SK-N-SH (cell line): ENCODE data around the gene RBM38. TPM values are rescaled to one million over a fixed set of nuclear protein-coding genes. Genes with fewer than 3 reads are reported as not detected.

Experiments
- CTCF ChIA-PET: fragments of 300-600, 350-600 bp; formaldehyde crosslinking; extraction: SDS; loops from one replicate; lab custom pipeline; 2021; lab: Yijun Ruan, JAX
- POLR2A ChIA-PET: fragments of 350-600 bp; sonication (Branson Sonifier 250); formaldehyde crosslinking; extraction: SDS; loops from one replicate; lab custom pipeline; 2020; ENCODE audit warnings: antibody characterized with exemption, inconsistent platforms; lab: Yijun Ruan, JAX
- DNase-seq: peaks from one replicate; pipeline ENCODE4 v3.0.0; 2012
- H2AFZ ChIP-seq: fragments of 200-600 bp; sonication (generic); 2 replicates; pipeline ENCODE4 v1.8.1; 2016; ENCODE audit warnings: antibody characterized with exemption, mild to moderate bottlenecking, low read depth
- H3F3A ChIP-seq: fragments of 200-600 bp; sonication (generic); replicated peaks from 2 replicates; pipeline ENCODE3; 2016; ENCODE audit warnings: antibody characterized with exemption, mild to moderate bottlenecking; ENCODE audit not compliant: insufficient read depth
- H3K27ac ChIP-seq, 2 experiments: fragments of 200-500 bp in 1 of 2; fragments of 200-600 bp in 1 of 2; sonication (Bioruptor generic) in 1 of 2; sonication (generic), shearing (Covaris generic) in 1 of 2; 2 replicates each; pipeline versions ENCODE4 v1.5.1 to v1.6.1; 2014 to 2016; ENCODE audit warnings: low read depth in 2 of 2, inconsistent platforms in 1 of 2, low read length in 1 of 2, mild to moderate bottlenecking in 1 of 2, mixed read lengths in 1 of 2
- H3K27me3 ChIP-seq: fragments of 200-600 bp; sonication (generic), shearing (Covaris generic); 2 replicates; pipeline ENCODE4 v1.6.1; 2016; ENCODE audit warnings: mixed run types; ENCODE audit not compliant: insufficient read depth
- H3K36me3 ChIP-seq, 2 experiments: fragments of 200-500 bp in 1 of 2; fragments of 200-600 bp in 1 of 2; sonication (Bioruptor generic) in 1 of 2; sonication (generic) in 1 of 2; replicated peaks in 1 of 2; 2 replicates each; pipeline versions ENCODE3 to v1.5.1; 2014 to 2016; ENCODE audit warnings: low read length in 1 of 2, mild to moderate bottlenecking in 1 of 2; ENCODE audit not compliant: insufficient read depth in 2 of 2, control insufficient read depth in 1 of 2
- H3K4me1 ChIP-seq, 2 experiments: fragments of 200-500 bp in 1 of 2; fragments of 200-600 bp in 1 of 2; sonication (Bioruptor generic) in 1 of 2; sonication (generic), shearing (Covaris generic) in 1 of 2; 2 replicates each; pipeline versions ENCODE4 v1.5.1 to v1.6.1; 2014 to 2016; ENCODE audit warnings: low read depth in 1 of 2, low read length in 1 of 2, mixed run types in 1 of 2; ENCODE audit not compliant: insufficient read depth in 2 of 2, control insufficient read depth in 1 of 2
- H3K4me2 ChIP-seq: fragments of 200-600 bp; sonication (generic), shearing (Covaris generic); 2 replicates; pipeline ENCODE4 v1.6.1; 2017; ENCODE audit warnings: mixed run types
- H3K4me3 ChIP-seq, 2 experiments: fragments of 200-500 bp in 1 of 2; fragments of 200-600 bp in 1 of 2; sonication (Bioruptor generic) in 1 of 2; sonication (generic), shearing (Covaris generic) in 1 of 2; 2 replicates each; pipeline versions ENCODE4 v1.5.1 to v1.8.1; 2014 to 2016; ENCODE audit warnings: low read depth in 2 of 2, inconsistent platforms in 1 of 2, low read length in 1 of 2, mild to moderate bottlenecking in 1 of 2, mixed read lengths in 1 of 2, moderate library complexity in 1 of 2
- H3K79me2 ChIP-seq: fragments of 200-600 bp; sonication (generic); 2 replicates; pipeline ENCODE4 v1.8.1; 2017; ENCODE audit warnings: mild to moderate bottlenecking; ENCODE audit not compliant: insufficient read depth
- H3K9ac ChIP-seq: fragments of 200-600 bp; sonication (generic); 2 replicates; pipeline ENCODE4 v1.6.1; 2017; ENCODE audit warnings: mixed run types
- H3K9me2 ChIP-seq: fragments of 200-600 bp; sonication (generic); 2 replicates; pipeline ENCODE4 v1.6.1; 2017; ENCODE audit warnings: mixed run types
- H3K9me3 ChIP-seq: fragments of 200-600 bp; sonication (generic); 2 replicates; pipeline ENCODE4 v1.6.1; 2017; ENCODE audit warnings: mixed run types, mild to moderate bottlenecking, moderate library complexity
- H4K20me1 ChIP-seq: fragments of 200-600 bp; sonication (generic); 2 replicates; pipeline ENCODE4 v1.6.1; 2017; ENCODE audit warnings: mild to moderate bottlenecking, mixed run types; ENCODE audit not compliant: insufficient read depth
- CTCF ChIP-seq: fragments of 200-600 bp; sonication (generic); IDR thresholded peaks from 2 replicates; pipeline ENCODE4 v1.6.1; 2017; ENCODE audit warnings: antibody characterized with exemption, mild to moderate bottlenecking, moderate library complexity
- EP300 ChIP-seq, 2 experiments: IDR thresholded peaks; 2 replicates each; pipeline versions ENCODE4 v1.4.0 to v1.6.1; 2012; ENCODE audit warnings: borderline replicate concordance in 1 of 2, low read depth in 1 of 2, low read length in 1 of 2
- EZH2phosphoT487 ChIP-seq: fragments of 200-600 bp; sonication (generic); IDR thresholded peaks from 2 replicates; pipeline ENCODE4 v1.6.1; 2017; ENCODE audit warnings: low read depth, mixed run types, mild to moderate bottlenecking, antibody characterized with exemption, moderate library complexity, borderline replicate concordance
- FOXJ3 ChIP-seq: sonication (generic); formaldehyde crosslinking; IDR thresholded peaks from 2 replicates; pipeline ENCODE4 v1.5.1; 2020; ENCODE audit warnings: mild to moderate bottlenecking, missing genetic modification reagents
- FOXM1 ChIP-seq: IDR thresholded peaks from 2 replicates; pipeline ENCODE4 v1.4.0; 2012; ENCODE audit warnings: low read depth, mild to moderate bottlenecking
- JUND ChIP-seq: IDR thresholded peaks from 2 replicates; pipeline ENCODE4 v1.4.0; 2012
- MXI1 ChIP-seq: IDR thresholded peaks from 2 replicates; pipeline ENCODE4 v1.6.1; 2012; ENCODE audit warnings: mild to moderate bottlenecking, low read depth, low read length, improper control_type of control experiment
- PBX3 ChIP-seq: IDR thresholded peaks from 2 replicates; pipeline ENCODE4; 2012
- POLR2AphosphoS5 ChIP-seq: IDR thresholded peaks from 2 replicates; pipeline ENCODE4 v1.6.1; 2012; ENCODE audit warnings: low read depth, low read length
- RCOR1 ChIP-seq: fragments of 150-350 bp; IDR thresholded peaks from 2 replicates; pipeline ENCODE4 v1.6.1; 2017; ENCODE audit warnings: antibody characterized with exemption, low read length
- RXRA ChIP-seq: IDR thresholded peaks from 2 replicates; pipeline ENCODE4 v1.4.0; 2012; ENCODE audit warnings: low read depth, mild to moderate bottlenecking, borderline replicate concordance
- SIN3A ChIP-seq: IDR thresholded peaks from 2 replicates; pipeline ENCODE4 v1.6.1; 2012; ENCODE audit warnings: low read depth, mild to moderate bottlenecking, low read length, moderate library complexity, borderline replicate concordance
- TCF12 ChIP-seq: IDR thresholded peaks from 2 replicates; pipeline ENCODE4 v1.4.0; 2012
- USF2 ChIP-seq: fragments of 150-350 bp; IDR thresholded peaks from 2 replicates; pipeline ENCODE4 v1.6.1; 2017; ENCODE audit warnings: antibody characterized with exemption, low read length, low read depth, borderline replicate concordance
- WGBS: methylation state at CpG from one replicate; pipeline ENCODE4 v1.1.6; 2017; ENCODE audit warnings: low lambda C conversion rate; 5-methylcytosine and 5-hydroxymethylcytosine counted together
- polyA plus RNA-seq, 3 experiments: library from polyadenylated mRNA; depleted of rRNA; stranded (reverse); fragments of >200 nt; gene quantifications; 2 replicates each; pipeline ENCODE4 v1.2.3, GENCODE V29; 2012

The RBM38 gene
- polyA plus RNA-seq, 1 of the 3 experiments (the other 2 are of a cell fraction), result 11.5 TPM

- TF ChIP-seq USF2, result no peak
Measured at GRCh38 chr20:57442158-57442887, 51.1 kb downstream of the RBM38 start (continued).

GRCh38 chr20:57442888-57443239, 51.7 kb downstream of the RBM38 start:
- Histone ChIP-seq H3K9me3 (no peaks in the 10 kb centered on the region), H3K4me3 (no peak overlapping the region), H3K4me1 (peaks cover 0 to 38% of the 10 kb centered on the region in 2 experiments; a peak in 1 of 4 replicates), H4K20me1 (no peaks in the 10 kb centered on the region), H3K36me3 (no peaks in the 10 kb centered on the region), H3F3A (no peaks in the 10 kb centered on the region), H3K79me2 (no peaks in the 10 kb centered on the region), H3K4me2 (no peak overlapping the region), H2AFZ (no peak overlapping the region), H3K9me2 (no peaks in the 10 kb centered on the region), H3K27ac (no peak overlapping the region), H3K9ac (no peak overlapping the region), H3K27me3 (0 out of 2 replicates have a peak, but pooled peaks cover 4% of the 10 kb centered on the region)
- ChIA-PET CTCF (no interaction called here), POLR2A (no interaction called here)
- 86% methylated on average over 3 of the region's 9 CpGs for WGBS
- no peak for DNase-seq
- TF ChIP-seq TCF12, result no peak
- TF ChIP-seq RCOR1, result no peak
- TF ChIP-seq EZH2phosphoT487, result no peak
- TF ChIP-seq PBX3, result no peak
- TF ChIP-seq JUND, result no peak
- no peak for TF ChIP-seq CTCF
- no peak for TF ChIP-seq POLR2AphosphoS5
- TF ChIP-seq FOXM1, result no peak
- no peak for TF ChIP-seq MXI1
- no peak for TF ChIP-seq SIN3A
- TF ChIP-seq RXRA, result no peak
- no peak for TF ChIP-seq EP300 (IDR thresholded peaks at IDR 0.05; ENCODE audit: borderline replicate concordance in 1 of 2, low read depth in 1 of 2, low read length in 1 of 2)
- no peak for TF ChIP-seq USF2
- TF ChIP-seq FOXJ3 (CRISPR knock-in tag), result no peak
